AG09309 (cell line): ENCODE results near the gene TFE3.
"Not testable (repeated sequence)": the region's sequence is repeated elsewhere in the genome, so short reads cannot be mapped to it uniquely, and the experiment has no call there.

Experiments
- DNase-seq: peaks from one replicate; pipeline ENCODE4 v3.0.0-alpha.2; 2010; ENCODE audit warnings: low read depth
- H3K4me3 ChIP-seq: 2 replicates; pipeline ENCODE4 v1.5.1; 2011; ENCODE audit warnings: mild to moderate bottlenecking, low read depth, low read length, moderate library complexity; ENCODE audit not compliant: control insufficient read depth
- TF ChIP-seq, protein P1 (sequence below): IDR thresholded peaks from 2 replicates; pipeline ENCODE4 v1.5.1; 2011; ENCODE audit warnings: mild to moderate bottlenecking, low read depth, low read length, inconsistent platforms; ENCODE audit not compliant: insufficient read depth, control insufficient read depth; ENCODE audit errors: missing control alignments

TFE3 gene

DNA sequence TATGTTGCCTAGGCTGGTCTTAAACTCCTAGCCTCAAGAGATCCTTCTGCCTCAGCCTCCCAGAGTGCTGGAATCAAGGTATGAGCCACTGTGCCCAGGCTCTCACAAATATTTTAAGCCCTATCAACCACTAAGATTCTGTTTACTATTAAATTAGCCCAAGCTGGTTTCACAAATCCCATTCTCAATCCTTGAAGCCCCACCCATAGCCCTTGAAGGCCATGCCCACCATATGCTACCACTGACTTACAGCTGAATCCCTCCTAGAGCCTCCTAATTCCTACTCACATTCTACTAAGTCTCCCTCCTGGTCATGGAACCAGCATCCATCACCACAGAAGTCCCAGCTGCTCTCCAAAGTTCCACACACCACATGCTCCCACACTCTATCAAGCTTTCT is 50.8 kb downstream of the TFE3 start:
- no peak for DNase-seq
- H3K4me3 ChIP-seq = no peak overlapping the region
- TF ChIP-seq, protein P1, sequence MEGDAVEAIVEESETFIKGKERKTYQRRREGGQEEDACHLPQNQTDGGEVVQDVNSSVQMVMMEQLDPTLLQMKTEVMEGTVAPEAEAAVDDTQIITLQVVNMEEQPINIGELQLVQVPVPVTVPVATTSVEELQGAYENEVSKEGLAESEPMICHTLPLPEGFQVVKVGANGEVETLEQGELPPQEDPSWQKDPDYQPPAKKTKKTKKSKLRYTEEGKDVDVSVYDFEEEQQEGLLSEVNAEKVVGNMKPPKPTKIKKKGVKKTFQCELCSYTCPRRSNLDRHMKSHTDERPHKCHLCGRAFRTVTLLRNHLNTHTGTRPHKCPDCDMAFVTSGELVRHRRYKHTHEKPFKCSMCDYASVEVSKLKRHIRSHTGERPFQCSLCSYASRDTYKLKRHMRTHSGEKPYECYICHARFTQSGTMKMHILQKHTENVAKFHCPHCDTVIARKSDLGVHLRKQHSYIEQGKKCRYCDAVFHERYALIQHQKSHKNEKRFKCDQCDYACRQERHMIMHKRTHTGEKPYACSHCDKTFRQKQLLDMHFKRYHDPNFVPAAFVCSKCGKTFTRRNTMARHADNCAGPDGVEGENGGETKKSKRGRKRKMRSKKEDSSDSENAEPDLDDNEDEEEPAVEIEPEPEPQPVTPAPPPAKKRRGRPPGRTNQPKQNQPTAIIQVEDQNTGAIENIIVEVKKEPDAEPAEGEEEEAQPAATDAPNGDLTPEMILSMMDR = no peak

DNA sequence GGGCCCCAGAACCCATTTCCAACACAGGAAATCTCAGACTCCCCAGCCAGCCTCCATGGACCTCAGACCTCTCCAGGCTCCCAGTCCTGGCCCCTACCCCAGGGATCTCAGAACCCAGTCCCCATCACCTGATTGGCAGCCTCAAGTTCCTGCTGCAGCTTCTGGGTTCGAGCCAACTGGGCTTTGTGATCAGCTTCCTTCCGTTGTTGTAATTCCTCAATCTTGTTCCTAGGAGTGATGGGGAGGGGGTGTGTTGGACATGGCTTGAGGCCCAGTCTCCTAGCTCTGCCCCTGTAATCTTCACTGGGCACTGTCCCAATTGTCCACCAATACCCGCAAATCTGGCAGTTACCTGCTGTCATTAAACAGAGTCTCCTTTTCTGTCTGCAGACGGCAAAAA is 53.7 kb downstream of the TFE3 start:
- H3K4me3 ChIP-seq = no peak overlapping the region
- DNase-seq = no peak
- TF ChIP-seq, protein P1 = no peak

DNA sequence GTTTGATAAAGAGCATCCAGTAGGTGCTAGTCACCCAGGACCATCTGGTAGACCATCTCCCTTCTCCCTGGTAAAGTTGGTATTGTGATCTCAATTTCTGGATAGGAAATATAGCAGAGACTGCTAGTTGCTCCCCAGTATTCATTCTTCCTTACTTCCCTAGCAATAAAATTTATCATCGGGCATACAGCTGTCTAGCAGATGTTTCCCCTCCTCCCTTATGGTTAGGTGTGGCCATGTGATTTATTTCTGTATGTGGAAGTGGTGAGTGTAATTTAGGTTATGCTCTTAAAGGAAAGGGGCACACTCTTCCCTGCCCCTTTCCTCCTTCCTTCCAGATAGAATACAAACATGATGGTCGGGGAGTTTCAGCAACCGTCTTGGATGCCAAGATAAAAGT is 59.3 kb downstream of the TFE3 start:
- no peak for DNase-seq
- TF ChIP-seq, protein P1 = no peak
- H3K4me3 ChIP-seq = no peak overlapping the region

DNA sequence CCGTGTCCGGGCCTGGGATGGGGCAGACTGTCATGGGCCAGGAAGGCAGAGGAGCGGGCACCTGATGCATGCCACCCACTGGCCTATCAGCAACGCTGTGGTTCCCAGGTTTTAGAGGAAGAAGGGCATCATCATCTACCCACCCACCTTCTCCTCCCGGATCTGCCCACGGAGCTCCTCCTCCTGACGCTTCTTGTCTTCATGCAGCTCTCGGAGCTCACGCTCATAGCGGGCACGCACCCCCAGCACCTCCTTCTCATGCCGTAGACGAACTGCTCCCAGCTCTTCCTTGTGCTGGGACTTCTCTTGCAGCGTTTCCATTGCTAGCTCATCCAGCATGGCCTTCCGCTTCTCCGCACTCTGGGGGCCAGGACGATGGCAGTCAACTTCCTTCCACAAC is 60.1 kb downstream of the TFE3 start:
- DNase-seq = no peak
- TF ChIP-seq, protein P1 = no peak

DNA sequence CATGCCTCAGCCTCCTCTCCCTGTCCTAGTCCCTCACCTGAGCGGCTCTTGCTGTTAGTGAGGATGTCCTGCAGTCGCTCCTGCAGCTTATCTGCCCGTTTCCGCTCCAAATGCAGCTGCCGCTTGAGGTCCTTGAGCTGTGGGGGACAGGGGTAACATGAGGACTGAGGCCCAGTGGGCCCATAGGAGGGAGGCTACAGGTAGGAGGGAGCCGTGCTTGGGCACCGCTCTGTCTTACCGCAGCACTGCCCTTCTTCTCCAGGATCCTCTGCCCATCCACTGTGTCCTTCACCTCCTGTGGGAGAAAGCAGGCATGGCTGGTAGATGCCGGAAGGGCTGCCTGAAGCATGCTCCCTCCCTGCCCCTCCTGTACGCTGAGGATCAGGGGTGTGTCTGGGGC is 62.0 kb downstream of the TFE3 start:
- TF ChIP-seq, protein P1 = no peak
- DNase-seq = no peak
- H3K4me3 ChIP-seq = no peak overlapping the region

More for the DNA sequence above, 60.1 kb downstream of the TFE3 start:
- H3K4me3 ChIP-seq = no peak overlapping the region

DNA sequence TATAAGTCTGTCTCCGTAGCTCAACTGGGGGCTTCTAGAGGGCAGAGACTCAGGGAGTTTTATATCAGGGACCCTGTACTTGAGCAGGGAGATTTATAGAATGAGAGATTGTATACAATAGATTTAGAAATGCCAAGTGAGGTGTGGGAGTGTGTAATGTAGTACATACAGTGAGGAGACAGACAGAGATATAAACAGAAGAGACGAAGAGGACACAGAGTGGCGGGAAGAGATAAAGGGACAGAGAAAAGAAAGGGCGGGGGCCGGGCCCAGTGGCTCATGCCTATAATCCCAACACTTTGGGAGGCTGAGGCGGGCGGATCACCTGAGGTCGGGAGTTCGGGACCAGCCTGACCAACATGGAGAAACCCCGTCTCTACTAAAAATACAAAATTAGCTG is 62.8 kb downstream of the TFE3 start:
- not testable (repeated sequence) for DNase-seq

More for the DNA sequence above, 62.8 kb downstream of the TFE3 start:
- not testable (repeated sequence) for H3K4me3 ChIP-seq
